Activated CD4-positive, alpha-beta T cell treated with anti-CD3 and anti-CD28 coated beads for 48 hours (primary cell): ENCODE data around the gene RAD50.
A peak's percentile ranks its signal among the peaks of the same experiment; 100 is the strongest.
"Not testable (repeated sequence)": the region's sequence is repeated elsewhere in the genome, so short reads cannot be mapped to it uniquely, and the experiment has no call there.

Experiments
- DNase-seq: peaks from one replicate; pipeline ENCODE4 v3.0.0-alpha.2; 2020

RAD50 gene

DNA sequence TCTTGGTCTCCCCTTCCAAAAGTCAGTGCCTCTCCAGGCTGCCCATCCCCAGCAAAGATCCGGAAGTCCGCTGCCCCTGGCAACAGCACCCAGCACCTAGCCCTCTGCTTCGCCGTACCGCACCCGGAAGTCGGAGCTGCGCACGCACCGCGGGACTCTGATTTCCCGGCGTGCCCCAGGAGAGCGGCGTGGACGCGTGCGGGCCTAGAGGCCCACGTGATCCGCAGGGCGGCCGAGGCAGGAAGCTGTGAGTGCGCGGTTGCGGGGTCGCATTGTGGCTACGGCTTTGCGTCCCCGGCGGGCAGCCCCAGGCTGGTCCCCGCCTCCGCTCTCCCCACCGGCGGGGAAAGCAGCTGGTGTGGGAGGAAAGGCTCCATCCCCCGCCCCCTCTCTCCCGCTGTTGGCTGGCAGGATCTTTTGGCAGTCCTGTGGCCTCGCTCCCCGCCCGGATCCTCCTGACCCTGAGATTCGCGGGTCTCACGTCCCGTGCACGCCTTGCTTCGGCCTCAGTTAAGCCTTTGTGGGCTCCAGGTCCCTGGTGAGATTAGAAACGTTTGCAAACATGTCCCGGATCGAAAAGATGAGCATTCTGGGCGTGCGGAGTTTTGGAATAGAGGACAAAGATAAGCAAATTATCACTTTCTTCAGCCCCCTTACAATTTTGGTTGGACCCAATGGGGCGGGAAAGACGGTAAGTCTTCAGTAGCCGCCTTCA lies at the start of gene RAD50:
TSS of gene RAD50 (plus strand) at position 215 of the 715 bp plus-strand sequence. CDS start at position 563, 348 bp downstream.
- peak; percentile 96 for DNase-seq

DNA sequence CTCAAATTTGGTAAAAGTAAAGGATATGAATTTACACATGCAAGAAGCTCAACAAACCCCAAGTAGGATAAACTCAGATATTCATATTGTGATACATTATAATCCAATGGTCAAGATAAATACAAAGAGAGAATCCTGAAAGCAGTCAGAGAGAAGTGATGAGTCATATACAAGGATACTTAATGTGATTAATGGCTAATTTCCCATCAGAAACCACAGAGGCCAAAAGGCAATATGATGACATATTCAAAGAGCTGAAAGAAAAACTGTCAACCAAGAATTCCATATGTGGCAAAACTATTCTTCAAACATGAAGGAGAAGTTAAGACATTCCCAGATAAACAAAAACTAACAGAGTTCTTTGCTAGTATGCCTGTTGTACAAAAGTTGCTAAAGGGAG lies 46.7 kb upstream of the RAD50 start:
- DNase-seq = no peak

DNA sequence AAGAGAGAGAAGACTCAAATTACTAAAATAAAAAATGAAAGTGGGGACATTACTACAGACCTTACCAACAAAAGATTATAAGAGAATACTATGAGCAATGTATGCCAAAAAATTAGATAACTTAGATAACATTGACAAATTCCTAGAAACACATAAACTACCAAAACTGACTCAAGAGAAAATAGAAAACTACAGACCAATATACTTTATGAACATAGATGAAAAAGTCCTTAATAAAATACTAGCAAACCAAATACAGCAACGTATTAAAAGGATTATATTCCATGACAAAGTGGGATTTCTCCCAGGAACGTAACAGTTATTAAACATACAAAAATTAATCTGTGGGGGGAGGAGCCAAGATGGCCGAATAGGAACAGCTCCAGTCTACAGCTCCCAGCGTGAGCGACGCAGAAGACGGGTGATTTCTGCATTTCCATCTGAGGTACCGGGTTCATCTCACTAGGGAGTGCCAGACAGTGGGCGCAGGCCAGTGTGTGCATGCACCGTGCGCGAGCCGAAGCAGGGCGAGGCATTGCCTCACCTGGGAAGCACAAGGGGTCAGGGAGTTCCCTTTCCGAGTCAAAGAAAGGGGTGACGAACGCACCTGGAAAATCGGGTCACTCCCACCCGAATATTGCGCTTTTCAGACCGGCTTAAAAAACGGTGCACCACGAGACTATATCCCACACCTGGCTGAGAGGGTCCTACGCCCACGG lies 43.0 kb upstream of the RAD50 start:
- not testable (repeated sequence) for DNase-seq

DNA sequence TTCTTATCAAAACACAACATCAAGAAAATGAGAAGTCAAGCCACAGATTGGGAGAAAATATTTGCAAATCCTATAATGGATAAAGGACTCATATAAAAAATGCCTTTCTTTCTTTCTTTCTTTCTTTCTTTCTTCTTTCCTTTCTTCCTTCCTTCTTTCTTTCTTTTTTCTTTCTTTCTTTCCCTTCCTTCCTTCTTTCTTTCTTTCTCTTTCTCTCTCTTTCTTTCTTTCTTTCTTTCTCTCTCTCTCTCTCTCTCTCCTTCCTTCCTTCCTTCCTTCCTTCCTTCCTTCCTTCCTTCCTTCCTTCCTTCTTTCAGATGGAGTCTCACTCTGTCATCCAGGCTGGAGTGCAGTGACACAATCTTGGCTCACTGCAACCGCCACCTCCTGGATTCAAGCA lies 34.7 kb upstream of the RAD50 start:
- not testable (repeated sequence) for DNase-seq

DNA sequence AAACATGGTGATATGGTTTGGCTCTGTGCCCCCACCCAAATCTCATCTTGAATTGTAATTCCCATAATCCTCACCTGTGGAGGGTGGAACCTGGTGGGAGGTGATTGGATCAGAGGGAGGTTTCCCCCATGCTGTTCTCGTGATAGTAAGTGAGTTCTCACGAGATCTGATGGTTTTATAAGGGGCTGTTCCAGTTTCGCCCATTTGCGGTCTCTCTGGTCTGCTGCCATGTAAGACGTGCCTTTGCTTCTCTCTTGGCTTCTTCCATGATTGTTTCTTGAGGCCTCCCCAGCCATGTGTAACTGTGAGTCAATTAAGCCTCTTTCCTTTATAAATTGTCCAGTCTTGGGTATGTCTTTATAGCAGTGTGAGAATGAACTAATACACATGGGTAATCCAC lies 31.9 kb upstream of the RAD50 start:
- not testable (repeated sequence) for DNase-seq

DNA sequence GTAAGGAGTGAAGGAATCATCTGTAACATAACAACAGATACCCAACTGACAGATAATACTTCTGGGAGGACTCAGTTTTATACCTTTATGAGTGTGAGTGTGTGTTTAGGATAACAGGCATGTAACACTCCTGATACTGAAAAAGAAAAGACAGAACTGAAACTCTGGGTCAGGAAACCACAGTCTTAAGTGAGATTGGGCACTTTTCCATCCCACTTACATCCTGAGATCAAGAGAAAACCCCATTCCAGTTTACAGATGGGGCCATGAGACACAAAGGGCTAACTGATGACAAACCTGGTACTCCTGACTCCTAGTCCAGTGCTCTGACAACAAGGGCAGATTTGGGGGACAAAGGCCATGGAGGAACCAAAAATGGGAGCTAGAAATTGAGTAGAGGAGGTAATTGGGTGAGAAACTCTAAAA lies 31.5 kb upstream of the RAD50 start:
- no peak for DNase-seq

DNA sequence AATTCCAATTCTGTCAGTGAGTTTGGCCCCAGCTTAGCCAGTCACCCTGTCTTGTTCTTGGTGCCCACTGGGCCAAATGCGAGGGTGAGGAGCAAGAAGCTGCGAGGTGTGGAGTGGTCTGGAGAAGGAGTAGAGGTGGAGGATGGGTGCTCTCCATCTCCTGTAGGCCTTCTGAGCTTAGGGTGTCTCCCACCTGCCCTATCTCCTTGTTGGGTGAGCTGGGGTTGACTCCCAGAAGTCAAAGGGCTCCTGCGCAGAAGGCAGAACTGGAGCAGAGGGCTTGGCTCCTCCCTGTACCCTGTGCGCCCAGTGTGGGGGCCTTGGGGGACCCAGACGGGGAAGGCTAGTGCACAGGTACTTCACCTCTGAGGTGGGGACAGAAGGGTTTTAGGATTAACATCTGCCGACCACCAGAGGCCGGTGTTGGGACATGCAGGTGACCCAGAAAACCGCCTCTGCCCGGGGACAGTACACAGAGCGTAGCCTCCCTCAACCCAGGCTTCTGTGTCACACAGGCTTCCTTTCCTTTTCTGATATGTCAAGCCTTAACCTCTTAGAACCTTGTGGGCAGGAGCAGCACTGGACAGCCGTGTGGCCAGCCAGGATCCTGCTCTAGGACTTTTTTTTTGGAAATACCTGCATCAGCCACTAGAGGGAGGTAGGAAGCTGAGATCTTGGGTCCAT lies 30.3 kb upstream of the RAD50 start:
- DNase-seq = peak; percentile 27

DNA sequence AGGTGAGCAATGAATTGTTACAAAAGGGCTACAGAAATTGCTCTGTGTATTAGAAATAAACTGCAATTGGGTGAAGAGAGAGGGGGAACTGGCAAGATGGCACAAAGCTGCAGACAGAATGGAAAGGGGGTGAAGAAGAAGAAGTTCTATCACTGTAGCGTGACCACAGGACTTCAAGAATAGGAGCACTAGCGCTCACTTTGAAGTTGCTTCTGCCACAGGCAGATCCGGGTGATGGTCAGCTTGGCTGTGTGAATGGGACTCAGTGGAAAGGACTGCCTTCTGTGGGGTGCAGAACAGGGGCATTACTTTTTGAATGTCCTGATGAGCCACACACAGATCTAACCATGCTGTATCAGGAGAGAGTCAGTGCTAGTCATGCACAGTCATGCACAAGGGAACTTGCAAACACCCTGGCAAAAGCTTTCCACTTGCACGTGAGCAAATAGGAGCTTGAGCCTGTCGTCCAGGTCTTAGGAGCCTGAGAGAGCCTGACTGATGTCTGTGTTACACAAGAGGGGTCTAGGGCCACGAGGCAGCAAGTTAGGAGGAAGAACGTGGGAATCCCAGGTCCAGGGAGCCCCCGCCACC lies 29.7 kb upstream of the RAD50 start:
- no peak for DNase-seq

DNA sequence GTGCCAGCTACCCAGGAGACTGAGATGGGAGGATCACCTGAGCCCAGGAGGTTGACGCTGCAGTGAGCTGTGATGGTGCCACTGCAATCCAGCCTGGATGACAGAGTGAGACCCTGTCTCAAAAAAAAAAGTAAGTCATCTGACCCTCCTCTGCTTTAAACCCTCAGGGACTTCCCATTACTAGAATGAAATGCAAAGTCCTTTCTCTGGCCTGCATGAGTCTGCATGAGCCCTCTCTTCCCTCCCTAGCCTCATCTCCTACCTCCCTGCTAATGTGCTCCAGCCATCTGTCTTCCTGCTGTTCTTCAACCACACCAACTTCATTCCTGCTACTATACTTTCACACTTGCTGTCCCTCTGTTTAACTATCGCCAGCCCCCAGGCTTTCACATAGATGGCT lies 28.8 kb upstream of the RAD50 start:
- no peak for DNase-seq

DNA sequence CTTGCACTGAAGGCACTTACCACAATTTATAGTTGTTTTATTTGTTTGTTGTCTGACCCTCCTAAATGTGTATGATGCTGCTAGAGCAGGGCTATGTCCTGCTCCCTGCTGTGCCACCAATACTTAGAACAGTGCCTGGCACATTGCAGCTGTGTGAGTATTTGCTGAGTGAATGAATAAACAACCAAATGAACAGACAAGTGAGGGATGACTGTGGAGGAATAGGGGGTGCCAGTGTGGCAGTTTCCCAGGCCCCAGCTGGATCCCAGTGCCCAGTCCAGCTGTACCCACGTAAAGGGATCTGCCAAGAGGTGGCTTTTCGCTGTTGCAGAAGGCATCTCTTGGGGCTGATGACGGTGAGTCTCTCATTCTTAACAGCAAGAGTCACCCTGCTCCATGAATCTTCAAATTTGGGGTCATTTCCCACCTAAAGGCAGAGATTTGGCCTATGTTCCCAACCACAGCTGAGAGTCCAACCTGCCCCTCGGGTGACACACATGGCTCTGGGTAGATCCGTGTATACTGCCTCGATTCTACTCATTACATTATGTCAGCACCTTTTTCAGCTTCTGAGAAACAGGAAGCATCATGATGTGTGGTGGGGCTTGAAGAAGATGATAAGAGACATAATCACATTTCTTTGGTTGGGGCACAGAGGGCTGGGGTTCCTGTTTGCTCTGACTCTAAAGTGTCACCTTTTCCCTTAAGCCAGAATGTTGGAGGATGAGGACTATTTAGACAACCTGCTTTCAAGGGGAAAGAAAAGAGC lies 27.7 kb upstream of the RAD50 start:
- no peak for DNase-seq

DNA sequence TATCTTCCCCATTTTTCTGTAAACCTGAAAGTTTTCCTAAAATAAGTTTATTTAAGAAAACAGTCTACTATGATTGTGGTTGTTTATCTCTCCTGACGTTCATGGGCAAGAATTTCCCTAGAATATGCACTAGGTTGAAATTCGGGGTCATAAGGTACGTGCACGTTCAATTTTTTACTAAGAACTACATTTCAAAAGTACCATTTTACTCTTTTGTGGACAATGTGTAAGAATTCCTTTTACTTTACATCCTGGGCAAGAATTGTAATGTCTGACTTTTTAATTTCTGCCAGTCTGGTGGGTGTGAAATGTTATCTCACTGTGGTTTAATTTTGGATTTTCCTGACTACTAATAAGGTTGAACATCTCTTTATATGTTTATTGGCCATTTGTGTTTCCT lies 25.8 kb upstream of the RAD50 start:
- DNase-seq = no peak

DNA sequence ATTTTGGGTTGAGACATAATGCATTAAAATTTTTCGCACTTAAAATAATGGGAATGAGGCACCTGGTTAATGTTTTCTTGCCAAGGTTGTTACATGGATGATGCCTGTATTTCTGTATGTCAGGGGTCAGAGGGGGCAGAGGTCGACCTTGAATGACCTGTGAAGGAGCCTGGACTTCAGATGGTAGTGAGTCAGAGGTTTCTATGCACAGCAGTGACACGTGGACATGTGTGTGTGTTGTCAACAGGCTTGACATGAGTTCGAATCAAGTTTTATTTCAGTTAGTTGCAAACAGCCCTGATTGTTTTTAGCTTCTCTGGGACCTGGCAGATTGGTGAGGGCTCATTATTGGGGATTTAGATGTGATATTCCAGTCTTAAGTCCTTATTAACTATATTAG lies 17.1 kb upstream of the RAD50 start:
- no peak for DNase-seq

DNA sequence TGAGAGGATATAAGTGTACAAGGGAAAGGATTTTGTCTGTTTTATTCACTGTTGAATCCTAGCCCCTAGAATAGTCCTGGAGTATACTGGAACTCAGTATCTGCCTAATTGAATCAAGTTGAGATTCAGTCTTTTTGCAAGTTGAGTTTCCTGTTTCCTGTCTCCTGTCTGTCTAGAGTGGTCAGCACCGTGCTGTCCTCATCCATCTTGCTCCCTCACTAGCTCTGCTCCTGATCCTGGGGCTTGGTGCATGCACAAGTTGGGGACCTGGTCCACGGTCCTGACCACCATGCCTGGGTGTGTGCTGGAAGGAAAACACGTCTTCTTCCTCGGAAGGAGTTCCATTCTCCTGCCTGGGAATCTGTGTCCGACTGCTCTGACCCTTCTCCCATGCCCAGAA lies 16.6 kb upstream of the RAD50 start:
- no peak for DNase-seq

DNA sequence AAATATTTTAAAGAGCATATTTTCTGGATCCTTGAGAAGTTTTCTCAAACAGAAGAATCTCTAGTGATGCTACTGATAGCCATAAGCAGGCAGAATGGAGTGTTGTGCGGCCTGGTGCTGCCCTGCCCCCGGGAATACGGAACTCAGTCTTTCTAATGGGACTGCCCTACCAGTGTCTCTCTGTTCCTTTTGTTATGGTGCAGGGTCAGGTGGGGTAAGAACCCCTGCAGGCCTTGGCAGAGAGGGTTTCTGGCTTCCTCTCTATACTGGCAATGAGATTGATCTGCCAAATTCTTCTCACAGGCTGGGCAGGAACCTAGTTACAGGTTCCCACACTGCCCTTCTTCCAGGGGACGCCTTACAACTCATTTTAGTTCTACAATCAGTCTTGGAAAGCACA lies 16.0 kb upstream of the RAD50 start:
- no peak for DNase-seq

DNA sequence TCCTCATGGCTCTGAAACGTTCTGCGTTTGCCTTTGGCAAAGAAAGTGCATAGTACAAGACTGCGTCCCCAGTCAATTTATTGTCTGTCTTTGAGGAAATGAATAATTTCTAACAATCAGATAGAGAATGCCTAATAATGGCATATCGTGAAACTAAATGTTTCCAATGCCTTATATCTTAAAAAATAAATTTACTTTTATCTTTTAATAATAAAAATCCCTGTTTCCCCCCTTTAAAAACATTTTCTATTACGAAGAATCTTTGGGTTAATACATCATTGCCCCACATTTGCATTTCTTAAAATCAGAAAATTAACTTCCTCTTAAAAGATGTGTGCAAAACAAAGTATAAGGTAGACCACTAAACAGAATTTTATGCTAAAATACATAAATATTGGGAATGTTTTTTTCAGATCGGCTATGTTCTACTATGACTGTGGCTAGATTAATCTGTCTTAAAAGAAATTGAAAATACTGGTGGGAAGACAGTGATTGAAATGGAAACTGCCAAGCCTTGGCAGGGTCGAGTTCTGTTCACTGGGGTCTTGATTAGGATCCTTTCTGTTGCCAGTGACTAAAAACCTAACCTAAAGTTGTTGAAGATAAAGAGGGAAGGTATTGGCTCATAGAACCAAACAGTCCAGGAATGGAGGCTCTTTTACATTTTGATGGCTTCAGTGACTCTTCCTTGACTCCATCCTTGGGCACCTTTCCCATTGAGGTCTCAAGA lies 13.1 kb upstream of the RAD50 start, which contains the start of gene IL5:
TSS of gene IL5 (minus strand) at position 51 of the 730 bp plus-strand sequence. CDS start at position 7, 44 bp downstream.
- DNase-seq = no peak

DNA sequence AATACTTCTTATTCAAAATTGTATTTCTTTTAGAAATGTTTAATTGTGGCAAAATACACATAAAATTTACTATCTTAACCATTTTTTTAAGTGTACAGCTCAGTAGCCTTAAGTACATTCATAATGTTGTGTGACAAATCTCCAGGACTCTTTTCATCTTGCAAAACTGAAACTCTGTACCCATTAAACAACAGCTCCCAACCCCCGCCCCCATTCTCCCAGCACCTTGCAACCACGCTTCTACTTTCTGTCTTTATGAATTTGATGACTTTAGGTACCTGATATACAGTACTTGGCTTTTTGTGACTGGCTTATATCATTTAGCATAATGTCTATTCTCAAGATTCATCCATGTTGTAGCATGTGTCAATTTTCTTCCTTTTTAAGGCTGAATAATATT lies 10.7 kb upstream of the RAD50 start:
- DNase-seq = peak; percentile 84

DNA sequence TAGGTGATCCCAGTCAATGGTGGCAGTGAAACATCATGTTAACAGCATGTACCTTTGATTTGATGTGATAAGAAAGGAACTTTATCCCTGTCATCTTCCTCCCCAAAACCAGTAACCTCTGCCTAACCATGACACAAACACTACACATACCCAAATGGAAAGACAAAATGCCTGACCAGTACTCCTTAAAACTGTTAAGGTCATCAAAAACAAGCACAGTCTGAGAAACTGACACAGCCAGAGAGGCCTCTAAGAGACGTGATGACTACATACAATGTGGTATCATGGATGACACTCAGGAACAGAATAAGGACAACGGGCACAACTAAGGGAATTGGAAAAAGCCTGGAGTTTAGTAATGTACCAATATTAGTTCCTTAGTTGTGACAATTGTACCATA lies 9.5 kb upstream of the RAD50 start:
- no peak for DNase-seq

DNA sequence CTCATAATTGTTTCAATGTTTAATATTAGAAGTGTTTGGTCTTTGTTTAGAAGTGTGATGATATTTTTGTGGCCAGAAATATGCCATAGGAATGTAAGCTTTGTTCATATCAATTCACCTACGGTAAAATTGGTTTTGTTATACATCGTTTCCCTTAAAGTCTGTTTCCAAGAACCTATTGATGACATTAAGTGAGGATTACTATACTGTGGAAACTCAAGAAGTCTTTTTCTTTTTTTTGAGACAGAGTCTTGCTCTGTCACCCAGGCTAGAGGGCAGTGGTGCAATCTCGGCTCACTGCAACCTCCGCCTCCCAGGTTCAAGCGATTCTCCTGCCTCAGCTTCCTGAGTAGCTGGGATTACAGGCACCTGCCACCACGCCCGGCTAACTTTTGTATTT lies 7.9 kb upstream of the RAD50 start:
- DNase-seq = not testable (repeated sequence)

DNA sequence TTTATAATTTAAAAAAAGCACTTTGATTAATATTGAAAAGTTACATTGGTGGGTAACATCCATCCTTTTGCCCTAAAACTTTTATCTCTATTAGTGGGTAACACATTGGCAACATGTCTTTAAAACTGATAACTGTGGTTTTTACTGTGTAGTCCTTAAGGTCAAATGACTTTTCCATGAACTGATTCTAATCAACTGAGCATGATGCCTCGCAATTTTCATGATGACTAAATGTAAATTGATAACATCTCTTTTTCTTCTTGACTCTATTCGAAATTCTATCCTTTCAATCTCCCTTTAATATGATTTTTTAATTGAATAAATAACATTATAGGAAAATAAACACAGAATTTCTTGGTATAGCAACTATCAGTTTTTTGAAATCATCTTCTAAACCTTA lies 7.2 kb upstream of the RAD50 start:
- DNase-seq = no peak

DNA sequence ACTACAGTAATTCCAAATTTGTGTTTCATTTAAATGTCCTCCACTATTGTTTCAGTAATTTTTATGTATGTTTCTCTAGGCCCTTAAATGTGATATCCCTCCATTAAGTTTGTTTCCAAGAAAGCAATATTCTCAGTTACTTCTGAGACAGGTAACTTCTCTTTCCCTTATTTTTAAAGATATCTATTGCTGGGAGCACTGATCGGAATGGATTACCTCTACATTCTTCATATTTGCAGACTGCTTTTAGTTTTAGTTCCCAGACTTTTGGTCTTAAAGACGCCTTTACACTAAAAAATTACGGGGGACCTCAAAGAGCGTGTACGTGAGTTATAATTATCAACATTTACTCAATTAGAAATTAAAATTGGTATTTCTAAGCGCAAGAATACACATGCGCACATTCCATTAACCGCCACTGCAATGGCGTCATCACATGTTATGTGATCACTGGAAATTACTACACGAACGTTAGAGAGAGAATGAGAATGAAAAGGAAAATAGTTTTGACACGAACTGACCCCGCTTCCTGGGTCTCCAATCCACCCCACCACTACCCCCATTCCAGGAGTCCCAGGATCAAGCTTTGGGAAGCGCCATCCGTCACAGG lies 519 bp upstream of the RAD50 start:
- no peak for DNase-seq

DNA sequence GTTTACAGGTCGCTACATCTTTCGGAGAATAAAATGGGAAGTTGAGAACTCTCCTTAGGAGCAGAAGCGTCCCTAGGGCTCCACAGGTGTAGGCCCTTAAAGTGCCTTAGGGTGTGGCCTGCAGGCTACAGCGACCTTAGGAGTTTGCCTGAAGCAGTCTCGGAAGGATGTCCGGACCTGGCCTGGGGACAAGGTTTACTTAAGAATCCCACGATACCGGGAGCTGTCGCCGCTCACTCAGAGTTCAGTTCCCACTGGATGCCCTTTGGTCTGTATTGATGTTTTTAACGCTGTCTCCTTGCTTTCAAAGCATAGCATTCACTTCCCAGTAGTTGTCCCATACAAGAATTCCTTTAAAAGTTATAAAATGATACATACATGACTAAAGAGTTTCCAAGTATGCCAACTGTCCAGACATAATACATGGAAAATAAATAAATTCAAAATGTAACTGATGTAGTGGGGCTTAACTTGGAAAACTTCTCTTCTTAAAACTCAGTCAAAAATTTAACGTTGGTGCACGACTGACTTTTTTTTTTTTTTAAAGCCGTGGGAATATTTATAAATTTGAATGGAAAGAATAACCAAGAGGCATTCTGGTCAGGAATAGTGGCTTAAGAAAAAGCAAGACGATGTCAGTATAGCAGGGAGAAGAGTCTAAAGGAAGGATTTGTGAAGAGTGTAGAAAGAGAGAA lies 848 bp downstream of the RAD50 start:
- DNase-seq = peak; percentile 51
